GM19324 (cell line): ENCODE measurements around the gene USE1.

Experiments
- ATAC-seq: cut with Tn5 transposase; IDR thresholded peaks from one replicate; pipeline ENCODE4 v1.9.1; 2021; ENCODE audit warnings: mild to moderate bottlenecking, moderate library complexity; ENCODE audit not compliant: unreplicated experiment, low FRiP score

The USE1 gene

GRCh38 chr19:17254636-17255035, 39.5 kb downstream of the USE1 start:
- no peak for ATAC-seq

- no peak for ATAC-seq
These were observed 40.0 kb downstream of the USE1 start for GRCh38 chr19:17255150-17255621.

GRCh38 chr19:17256130-17256529, 41.0 kb downstream of the USE1 start:
- ATAC-seq = no peak

GRCh38 chr19:17259118-17259780, 44.1 kb downstream of the USE1 start:
- ATAC-seq = no peak

GRCh38 chr19:17259934-17260333, 44.8 kb downstream of the USE1 start:
- no peak for ATAC-seq

- peak; percentile 77 for ATAC-seq
These were observed 45.7 kb downstream of the USE1 start for GRCh38 chr19:17260842-17261325.

GRCh38 chr19:17262557-17262956, 47.4 kb downstream of the USE1 start:
- ATAC-seq = no peak

- ATAC-seq = no peak
These were observed 48.8 kb downstream of the USE1 start for GRCh38 chr19:17263712-17264640.

GRCh38 chr19:17264641-17264979, 49.5 kb downstream of the USE1 start, which contains the start of gene USHBP1:
TSS of gene USHBP1 (minus strand) at chr19:17264745. CDS start at chr19:17264299, 446 bp downstream.
- ATAC-seq = no peak

- no peak for ATAC-seq
These were observed 50.9 kb downstream of the USE1 start for GRCh38 chr19:17266026-17266425.

- ATAC-seq = no peak
These were observed 51.4 kb downstream of the USE1 start for GRCh38 chr19:17266589-17266974.

GRCh38 chr19:17266975-17267788, 52.0 kb downstream of the USE1 start, which contains the start of gene BABAM1:
TSS of gene BABAM1 (plus strand) at chr19:17267443. CDS start at chr19:17268807, 1,364 bp downstream.
- ATAC-seq = peak; percentile 92

GRCh38 chr19:17268754-17269153, 53.6 kb downstream of the USE1 start:
- no peak for ATAC-seq
